SK-N-SH treated with all-trans-retinoic acid at 6 μM for 48 hours (cell line): Measurements from ENCODE around the gene ASB18.

Experiments
- ATAC-seq: fragments of 200-7000 bp; cut with Tn5 transposase; 3 replicates; pipeline ENCODE4 v1.9.1; 2020; ENCODE audit warnings: mild to moderate bottlenecking, moderate library complexity
- ARNTL ChIP-seq: fragments of 450-650 bp; formaldehyde crosslinking; IDR thresholded peaks from 2 replicates; pipeline ENCODE4 v1.5.0; 2020; ENCODE audit warnings: low read depth, mild to moderate bottlenecking, moderate library complexity, borderline replicate concordance
- BACH2 ChIP-seq: fragments of 250-450 bp; sonication (Bioruptor Pico); IDR thresholded peaks from 2 replicates; pipeline ENCODE4 v1.9.0; 2021; ENCODE audit warnings: mild to moderate bottlenecking, borderline replicate concordance
- CSDC2 ChIP-seq: fragments of 250-450 bp; sonication (Bioruptor Pico); IDR thresholded peaks from 2 replicates; pipeline ENCODE4 v1.5.0; 2020; ENCODE audit warnings: mild to moderate bottlenecking, moderate library complexity
- GLIS3 ChIP-seq: fragments of 250-450 bp; sonication (Bioruptor Pico); IDR thresholded peaks from 2 replicates; pipeline ENCODE4 v1.5.0; 2020; ENCODE audit warnings: mild to moderate bottlenecking, moderate library complexity
- ISL1 ChIP-seq: fragments of 250-450 bp; sonication (Bioruptor Pico); IDR thresholded peaks from 2 replicates; pipeline ENCODE4 v2.1.2; 2022; ENCODE audit warnings: mild to moderate bottlenecking, moderate library complexity
- RARB ChIP-seq: fragments of 250-450 bp; sonication (Bioruptor Pico); IDR thresholded peaks from 2 replicates; pipeline ENCODE4 v1.8.0; 2021; ENCODE audit warnings: mild to moderate bottlenecking, moderate library complexity
- TCF4 ChIP-seq: fragments of 250-450 bp; sonication (Bioruptor Pico); IDR thresholded peaks from 2 replicates; pipeline ENCODE4 v1.8.0; 2021; ENCODE audit warnings: mild to moderate bottlenecking, moderate library complexity, borderline replicate concordance
- TOX ChIP-seq: fragments of 250-450 bp; sonication (Bioruptor Pico); IDR thresholded peaks from 2 replicates; pipeline ENCODE4 v1.8.0; 2021; ENCODE audit warnings: mild to moderate bottlenecking, moderate library complexity, borderline replicate concordance
- ZFP3 ChIP-seq: fragments of 250-450 bp; sonication (Bioruptor Pico); IDR thresholded peaks from 2 replicates; pipeline ENCODE4 v1.5.0; 2020; ENCODE audit warnings: mild to moderate bottlenecking, moderate library complexity
- ZFP30 ChIP-seq: fragments of 450-650 bp; formaldehyde crosslinking; IDR thresholded peaks from 2 replicates; pipeline ENCODE4 v1.5.0; 2022; ENCODE audit warnings: mild to moderate bottlenecking, moderate library complexity
- ZNF70 ChIP-seq: fragments of 450-650 bp; formaldehyde crosslinking; IDR thresholded peaks from 2 replicates; pipeline ENCODE4 v1.5.0; 2020; ENCODE audit warnings: mild to moderate bottlenecking, moderate library complexity
- ZNF8 ChIP-seq: fragments of 450-650 bp; formaldehyde crosslinking; IDR thresholded peaks from 2 replicates; pipeline ENCODE4 v1.5.0; 2020; ENCODE audit warnings: mild to moderate bottlenecking, moderate library complexity
- TF ChIP-seq, protein P1 (sequence below): fragments of 250-450 bp; sonication (Bioruptor Pico); IDR thresholded peaks from 2 replicates; pipeline ENCODE4 v1.5.0; 2020; ENCODE audit warnings: mild to moderate bottlenecking, moderate library complexity
- TF ChIP-seq, protein P2 (sequence below): fragments of 250-450 bp; sonication (Bioruptor Pico); IDR thresholded peaks from 2 replicates; pipeline ENCODE4 v1.5.1; 2021; ENCODE audit warnings: mild to moderate bottlenecking, moderate library complexity
- TF ChIP-seq, protein P3 (sequence below): fragments of 250-450 bp; sonication (Bioruptor Pico); IDR thresholded peaks from 2 replicates; pipeline ENCODE4 v1.8.0; 2020; ENCODE audit warnings: mild to moderate bottlenecking, moderate library complexity, borderline replicate concordance
- TF ChIP-seq, protein P4 (sequence below): fragments of 250-450 bp; sonication (Bioruptor Pico); IDR thresholded peaks from 2 replicates; pipeline ENCODE4 v1.8.0; 2021; ENCODE audit warnings: low read depth, mild to moderate bottlenecking, moderate library complexity, borderline replicate concordance

The ASB18 gene

DNA sequence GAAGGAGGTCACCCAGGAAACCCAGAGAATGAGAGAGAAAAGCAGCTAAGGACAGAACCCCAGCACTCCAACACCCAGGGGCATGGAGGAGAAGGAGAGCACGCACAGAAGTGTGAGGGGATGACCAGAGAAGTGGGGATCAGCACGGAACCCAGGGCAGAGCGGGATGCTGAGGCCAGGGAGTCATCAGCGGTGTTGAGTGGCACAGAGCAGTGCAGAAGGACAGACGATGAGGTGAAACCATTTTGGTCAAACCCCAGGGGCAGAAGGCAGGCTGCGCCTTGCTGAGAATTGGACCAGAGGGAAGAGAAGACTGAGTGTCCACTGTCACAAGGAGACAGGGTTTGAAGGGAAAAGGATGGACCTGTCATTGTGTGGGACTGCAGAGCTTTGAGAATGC is 23.4 kb upstream of the ASB18 start (continued):
- TF ChIP-seq, protein P1, sequence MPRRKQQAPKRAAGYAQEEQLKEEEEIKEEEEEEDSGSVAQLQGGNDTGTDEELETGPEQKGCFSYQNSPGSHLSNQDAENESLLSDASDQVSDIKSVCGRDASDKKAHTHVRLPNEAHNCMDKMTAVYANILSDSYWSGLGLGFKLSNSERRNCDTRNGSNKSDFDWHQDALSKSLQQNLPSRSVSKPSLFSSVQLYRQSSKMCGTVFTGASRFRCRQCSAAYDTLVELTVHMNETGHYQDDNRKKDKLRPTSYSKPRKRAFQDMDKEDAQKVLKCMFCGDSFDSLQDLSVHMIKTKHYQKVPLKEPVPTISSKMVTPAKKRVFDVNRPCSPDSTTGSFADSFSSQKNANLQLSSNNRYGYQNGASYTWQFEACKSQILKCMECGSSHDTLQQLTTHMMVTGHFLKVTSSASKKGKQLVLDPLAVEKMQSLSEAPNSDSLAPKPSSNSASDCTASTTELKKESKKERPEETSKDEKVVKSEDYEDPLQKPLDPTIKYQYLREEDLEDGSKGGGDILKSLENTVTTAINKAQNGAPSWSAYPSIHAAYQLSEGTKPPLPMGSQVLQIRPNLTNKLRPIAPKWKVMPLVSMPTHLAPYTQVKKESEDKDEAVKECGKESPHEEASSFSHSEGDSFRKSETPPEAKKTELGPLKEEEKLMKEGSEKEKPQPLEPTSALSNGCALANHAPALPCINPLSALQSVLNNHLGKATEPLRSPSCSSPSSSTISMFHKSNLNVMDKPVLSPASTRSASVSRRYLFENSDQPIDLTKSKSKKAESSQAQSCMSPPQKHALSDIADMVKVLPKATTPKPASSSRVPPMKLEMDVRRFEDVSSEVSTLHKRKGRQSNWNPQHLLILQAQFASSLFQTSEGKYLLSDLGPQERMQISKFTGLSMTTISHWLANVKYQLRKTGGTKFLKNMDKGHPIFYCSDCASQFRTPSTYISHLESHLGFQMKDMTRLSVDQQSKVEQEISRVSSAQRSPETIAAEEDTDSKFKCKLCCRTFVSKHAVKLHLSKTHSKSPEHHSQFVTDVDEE (CRISPR knock-in tag): no peak
- TF ChIP-seq ZNF70 (CRISPR knock-in tag) (no peak), BACH2 (CRISPR knock-in tag) (no peak), ZFP3 (no peak), ZFP30 (no peak)

DNA sequence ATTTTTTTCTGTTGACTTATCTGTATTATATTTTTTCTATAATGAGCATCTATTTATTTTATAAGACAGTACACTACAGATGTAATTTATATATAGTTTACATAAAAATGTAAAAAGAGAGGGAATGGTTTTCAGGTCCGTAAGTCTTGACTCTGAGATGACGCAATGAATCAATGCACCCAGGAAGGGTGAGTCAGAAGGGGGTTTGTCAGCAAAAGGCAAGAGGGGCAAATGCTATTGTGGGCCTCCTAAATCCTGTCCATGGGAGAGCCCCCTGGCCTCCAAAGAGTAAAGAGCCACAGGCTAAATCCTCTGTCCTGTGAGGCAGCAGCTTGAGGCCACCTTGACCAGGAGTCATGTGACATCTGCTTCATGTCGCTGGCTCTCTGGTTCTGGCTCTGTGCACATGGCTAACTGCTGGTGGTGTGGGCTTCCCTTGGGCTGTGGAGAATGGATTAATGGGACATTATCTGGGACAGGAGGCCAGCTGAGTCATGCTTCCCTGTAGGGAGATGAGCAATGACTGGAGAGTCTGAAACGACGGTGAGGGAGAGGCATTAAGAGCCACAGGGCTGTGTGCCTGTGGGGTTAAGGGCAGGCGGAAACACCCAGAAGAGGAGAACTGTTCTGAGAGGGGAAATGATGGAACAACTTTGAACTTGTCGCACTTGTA is 22.8 kb upstream of the ASB18 start:
- no peak for ATAC-seq
- TF ChIP-seq, protein P2, sequence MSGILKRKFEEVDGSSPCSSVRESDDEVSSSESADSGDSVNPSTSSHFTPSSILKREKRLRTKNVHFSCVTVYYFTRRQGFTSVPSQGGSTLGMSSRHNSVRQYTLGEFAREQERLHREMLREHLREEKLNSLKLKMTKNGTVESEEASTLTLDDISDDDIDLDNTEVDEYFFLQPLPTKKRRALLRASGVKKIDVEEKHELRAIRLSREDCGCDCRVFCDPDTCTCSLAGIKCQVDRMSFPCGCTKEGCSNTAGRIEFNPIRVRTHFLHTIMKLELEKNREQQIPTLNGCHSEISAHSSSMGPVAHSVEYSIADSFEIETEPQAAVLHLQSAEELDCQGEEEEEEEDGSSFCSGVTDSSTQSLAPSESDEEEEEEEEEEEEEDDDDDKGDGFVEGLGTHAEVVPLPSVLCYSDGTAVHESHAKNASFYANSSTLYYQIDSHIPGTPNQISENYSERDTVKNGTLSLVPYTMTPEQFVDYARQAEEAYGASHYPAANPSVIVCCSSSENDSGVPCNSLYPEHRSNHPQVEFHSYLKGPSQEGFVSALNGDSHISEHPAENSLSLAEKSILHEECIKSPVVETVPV (CRISPR knock-in tag): no peak
- TF ChIP-seq, protein P3, sequence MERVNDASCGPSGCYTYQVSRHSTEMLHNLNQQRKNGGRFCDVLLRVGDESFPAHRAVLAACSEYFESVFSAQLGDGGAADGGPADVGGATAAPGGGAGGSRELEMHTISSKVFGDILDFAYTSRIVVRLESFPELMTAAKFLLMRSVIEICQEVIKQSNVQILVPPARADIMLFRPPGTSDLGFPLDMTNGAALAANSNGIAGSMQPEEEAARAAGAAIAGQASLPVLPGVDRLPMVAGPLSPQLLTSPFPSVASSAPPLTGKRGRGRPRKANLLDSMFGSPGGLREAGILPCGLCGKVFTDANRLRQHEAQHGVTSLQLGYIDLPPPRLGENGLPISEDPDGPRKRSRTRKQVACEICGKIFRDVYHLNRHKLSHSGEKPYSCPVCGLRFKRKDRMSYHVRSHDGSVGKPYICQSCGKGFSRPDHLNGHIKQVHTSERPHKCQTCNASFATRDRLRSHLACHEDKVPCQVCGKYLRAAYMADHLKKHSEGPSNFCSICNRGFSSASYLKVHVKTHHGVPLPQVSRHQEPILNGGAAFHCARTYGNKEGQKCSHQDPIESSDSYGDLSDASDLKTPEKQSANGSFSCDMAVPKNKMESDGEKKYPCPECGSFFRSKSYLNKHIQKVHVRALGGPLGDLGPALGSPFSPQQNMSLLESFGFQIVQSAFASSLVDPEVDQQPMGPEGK (CRISPR knock-in tag): no peak
- no peak for TF ChIP-seq BACH2 (CRISPR knock-in tag)
- TF ChIP-seq ISL1 (CRISPR knock-in tag): no peak
- TF ChIP-seq CSDC2: no peak
- no peak for TF ChIP-seq GLIS3
- TF ChIP-seq RARB: no peak
- TF ChIP-seq, all 23 proteins: peak for 0

DNA sequence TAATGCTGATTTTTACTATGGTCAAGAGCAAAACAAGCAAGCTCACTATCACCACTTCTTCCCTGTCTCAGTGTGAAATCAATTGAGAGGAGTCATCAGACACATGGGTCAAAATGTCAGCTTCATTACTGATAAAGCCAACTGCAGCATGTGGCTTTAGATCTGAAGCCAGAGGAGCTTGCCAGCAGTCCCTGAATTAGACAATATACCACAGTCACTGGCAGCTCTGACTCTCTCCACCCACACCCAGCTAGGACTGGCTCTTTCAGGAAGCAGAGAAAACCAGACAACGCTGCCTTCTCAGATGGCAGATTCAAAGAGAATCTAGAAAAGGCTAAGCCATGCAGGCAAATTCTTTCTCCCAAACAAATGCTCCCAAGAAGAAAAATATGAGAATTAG is 20.0 kb upstream of the ASB18 start:
- TF ChIP-seq ZNF8 (CRISPR knock-in tag) (no peak), TOX (CRISPR knock-in tag) (no peak), BACH2 (CRISPR knock-in tag) (no peak), TCF4 (CRISPR knock-in tag) (no peak), ARNTL (no peak), ISL1 (CRISPR knock-in tag) (no peak), ZFP3 (no peak), GLIS3 (no peak), CSDC2 (no peak), ZNF70 (CRISPR knock-in tag) (no peak)
- TF ChIP-seq, protein P4, sequence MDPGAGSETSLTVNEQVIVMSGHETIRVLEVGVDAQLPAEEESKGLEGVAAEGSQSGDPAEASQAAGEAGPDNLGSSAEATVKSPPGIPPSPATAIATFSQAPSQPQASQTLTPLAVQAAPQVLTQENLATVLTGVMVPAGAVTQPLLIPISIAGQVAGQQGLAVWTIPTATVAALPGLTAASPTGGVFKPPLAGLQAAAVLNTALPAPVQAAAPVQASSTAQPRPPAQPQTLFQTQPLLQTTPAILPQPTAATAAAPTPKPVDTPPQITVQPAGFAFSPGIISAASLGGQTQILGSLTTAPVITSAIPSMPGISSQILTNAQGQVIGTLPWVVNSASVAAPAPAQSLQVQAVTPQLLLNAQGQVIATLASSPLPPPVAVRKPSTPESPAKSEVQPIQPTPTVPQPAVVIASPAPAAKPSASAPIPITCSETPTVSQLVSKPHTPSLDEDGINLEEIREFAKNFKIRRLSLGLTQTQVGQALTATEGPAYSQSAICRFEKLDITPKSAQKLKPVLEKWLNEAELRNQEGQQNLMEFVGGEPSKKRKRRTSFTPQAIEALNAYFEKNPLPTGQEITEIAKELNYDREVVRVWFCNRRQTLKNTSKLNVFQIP (CRISPR knock-in tag): no peak
- TF ChIP-seq, protein P2 (CRISPR knock-in tag): no peak
- TF ChIP-seq, protein P1 (CRISPR knock-in tag): no peak
- ATAC-seq: no peak
